Kidney tubule cell (primary cell): ENCODE results near the gene BSN.
A peak's percentile ranks its signal among the peaks of the same experiment; 100 is the strongest.
"Not testable (repeated sequence)": the region's sequence is repeated elsewhere in the genome, so short reads cannot be mapped to it uniquely, and the experiment has no call there.

Experiments
- DNase-seq: peaks from one replicate; pipeline ENCODE4 v3.0.0-alpha.2; 2018; ENCODE audit warnings: low spot score

Gene BSN

DNA sequence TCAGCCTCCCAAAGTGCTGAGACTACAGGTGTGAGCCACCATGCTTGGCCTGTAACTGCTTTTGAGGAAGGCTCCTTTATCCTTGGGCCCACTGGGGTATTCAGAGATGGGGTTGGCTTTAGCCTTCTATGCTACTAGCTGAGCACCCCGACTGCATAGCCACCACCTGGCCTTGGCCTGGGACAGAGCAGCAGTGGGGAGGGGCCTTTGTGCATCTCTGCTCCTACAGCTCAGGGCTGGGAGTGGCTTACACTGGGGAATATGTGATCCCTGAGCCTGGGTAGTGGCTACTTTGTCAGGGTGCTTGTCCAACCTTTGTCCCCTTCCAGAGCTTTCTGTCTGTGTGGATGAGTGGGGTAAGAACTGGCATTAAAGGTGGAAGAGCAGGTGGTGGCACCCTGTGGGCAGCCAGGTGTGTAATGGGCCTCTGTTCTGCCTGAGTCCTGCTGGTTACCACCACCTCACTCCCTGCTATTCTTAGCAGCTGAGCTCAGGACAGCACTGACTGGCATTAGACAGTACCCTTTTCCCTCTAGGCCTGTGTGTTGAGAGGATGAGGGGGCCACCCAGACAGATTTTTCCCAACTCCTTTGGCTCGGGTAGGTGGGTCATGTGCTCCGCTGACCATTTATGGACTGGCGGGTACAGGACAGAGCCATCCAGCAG lies 141.2 kb downstream of the BSN start:
- not testable (repeated sequence) for DNase-seq

DNA sequence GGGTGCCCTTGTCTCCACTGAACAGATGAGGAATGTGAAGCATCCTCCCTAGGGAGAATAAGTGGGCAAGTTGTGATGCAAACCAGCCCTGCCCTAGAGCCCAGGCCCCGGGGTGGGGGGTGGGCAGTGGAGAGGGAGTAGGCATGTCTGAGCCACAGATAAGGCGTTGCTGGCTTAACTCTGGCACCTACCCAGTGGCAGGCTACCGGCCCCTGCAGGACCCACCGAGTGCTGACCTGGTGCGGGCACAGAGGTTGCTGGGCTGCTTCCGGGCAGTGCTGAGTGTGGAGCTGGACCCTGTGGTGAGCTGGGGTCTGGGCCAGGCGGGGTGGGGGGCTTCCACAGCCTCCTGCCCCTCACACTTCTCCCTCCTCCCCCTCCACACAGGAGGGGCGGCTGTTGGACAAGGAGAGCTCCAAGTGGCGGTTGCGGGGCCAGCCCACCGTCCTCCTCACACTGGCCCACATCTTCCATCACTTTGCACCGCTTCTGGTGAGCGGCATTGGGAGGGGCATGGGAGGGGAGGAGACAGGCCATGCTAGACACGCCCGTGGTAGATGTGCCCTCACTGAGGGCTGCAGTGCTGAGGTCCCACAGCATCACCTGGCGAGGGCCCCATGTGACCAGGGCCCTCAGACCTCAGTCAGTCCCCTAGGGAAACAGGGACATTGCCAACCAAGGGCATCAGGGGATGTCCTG lies 145.2 kb downstream of the BSN start:
- no peak for DNase-seq

DNA sequence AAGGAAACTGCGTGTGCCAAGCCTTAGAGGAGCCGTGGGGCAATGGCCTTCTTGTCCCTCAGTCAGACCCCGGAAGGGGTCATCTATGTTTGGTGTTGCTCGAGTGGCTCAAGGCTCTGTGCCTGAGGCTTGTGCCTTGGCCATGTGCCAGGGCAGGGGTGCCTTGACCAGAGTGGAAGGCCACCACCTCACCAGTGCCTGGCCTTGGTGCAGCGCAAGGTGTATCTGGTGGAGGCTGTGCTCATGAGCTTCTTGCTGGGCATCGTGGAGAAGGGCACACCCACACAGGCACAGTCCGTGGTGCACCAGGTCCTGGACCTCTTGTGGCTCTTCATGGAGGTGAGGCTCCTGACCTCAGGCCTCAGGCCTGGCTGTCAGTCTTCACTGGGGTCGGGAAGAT lies 145.7 kb downstream of the BSN start:
- DNase-seq: no peak

DNA sequence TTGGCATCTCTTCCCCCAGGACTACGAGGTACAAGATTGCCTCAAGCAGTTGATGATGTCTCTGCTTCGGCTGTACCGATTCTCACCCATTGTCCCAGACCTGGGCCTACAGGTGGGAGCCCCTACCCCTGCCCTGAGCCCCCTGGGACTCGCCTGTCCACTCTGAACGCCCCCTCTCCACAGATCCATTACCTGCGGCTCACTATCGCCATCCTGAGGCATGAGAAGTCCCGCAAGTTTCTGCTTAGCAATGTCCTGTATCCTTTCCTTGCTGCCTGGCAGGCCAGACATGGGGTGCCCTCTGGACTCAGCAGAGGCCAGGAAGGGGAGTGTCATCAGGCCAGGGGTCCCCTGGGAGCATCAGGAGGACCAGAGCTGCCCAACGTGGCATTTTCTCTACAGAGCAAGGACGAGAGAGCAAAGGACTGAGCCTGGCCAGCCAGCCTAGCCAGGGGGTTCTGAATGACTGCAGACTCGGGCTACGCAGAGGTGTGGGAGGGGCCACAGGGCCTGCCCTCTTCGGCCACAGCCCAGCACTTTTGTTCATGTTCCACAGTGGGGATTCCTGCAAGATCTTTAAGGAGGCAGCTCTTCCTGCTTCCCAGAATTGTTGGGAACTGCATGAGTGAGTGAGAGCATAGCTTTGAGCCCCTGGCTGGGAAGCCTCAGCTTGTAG lies 146.3 kb downstream of the BSN start:
- no peak for DNase-seq

DNA sequence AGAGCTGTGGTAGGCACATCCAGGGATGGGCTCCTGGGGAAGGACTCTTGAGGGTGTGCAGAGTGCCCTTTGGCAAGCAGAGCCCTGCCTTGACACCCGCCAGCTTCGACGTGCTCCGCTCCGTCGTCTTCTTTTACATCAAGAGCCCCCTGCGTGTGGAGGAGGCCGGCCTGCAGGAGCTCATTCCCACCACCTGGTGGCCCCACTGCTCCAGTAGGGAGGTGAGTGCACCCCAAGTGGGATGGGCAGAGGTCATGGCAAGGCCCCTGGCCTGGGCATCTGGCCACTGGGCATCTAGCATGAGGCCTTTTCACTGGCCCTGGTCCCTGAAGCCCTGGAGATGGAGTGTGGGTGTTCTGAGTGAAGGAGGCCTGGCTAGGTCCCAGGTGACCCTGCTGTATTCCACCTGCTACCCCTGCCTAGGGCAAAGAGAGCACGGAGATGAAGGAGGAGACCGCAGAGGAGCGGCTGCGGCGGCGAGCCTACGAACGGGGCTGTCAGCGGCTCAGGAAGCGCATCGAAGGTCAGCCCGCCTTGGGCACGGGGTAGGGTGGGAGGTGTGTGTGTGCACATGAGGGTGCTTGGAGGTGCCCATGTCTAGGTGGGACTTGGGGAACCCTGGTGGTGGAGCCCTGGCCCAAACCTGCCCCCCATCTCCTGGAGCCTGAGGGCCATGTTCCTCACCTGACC lies 147.3 kb downstream of the BSN start:
- DNase-seq: no peak

DNA sequence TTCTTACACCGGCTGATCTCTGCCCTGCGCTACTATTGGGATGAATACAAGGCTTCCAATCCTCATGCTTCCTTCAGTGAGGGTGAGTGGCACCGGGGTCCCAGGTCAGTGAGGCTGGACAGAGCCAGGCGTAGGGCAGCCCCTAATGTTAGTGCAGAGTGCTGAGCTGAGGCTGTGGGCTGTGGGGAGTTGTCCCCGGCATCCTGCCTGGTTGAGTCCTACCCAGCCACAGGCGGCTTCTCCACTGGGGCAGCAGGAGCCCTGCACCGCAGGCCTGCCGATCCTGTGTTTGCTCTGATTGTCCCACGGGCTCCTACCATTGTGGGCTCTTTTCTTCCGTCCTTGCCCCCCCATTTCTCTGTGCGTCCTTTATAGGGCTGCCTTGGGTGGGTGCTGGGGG lies 148.4 kb downstream of the BSN start:
- no peak for DNase-seq

GRCh38 chr3:49703443-49703927 lies 149.2 kb downstream of the BSN start:
- peak; percentile 68 for DNase-seq

DNA sequence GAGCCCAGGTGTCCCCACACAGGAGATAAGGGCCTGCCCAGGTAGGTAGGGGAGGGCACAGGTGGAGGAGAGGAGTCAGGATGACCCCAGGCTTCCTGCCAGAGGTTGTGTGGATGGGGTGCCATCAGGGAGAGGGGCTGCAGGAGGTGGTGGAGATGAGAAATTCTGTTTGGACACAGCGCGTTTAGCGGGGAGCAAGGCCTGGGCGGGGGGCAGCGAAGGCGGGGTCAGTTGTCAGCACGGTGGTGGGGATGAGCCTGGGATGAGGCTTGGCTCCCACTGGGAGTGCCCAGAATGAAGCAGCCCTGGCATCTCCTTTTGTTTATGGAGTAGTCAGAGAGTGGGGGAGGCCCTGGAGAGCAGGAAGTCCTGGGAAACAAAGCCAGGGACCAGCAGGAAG lies 149.7 kb downstream of the BSN start:
- no peak for DNase-seq

DNA sequence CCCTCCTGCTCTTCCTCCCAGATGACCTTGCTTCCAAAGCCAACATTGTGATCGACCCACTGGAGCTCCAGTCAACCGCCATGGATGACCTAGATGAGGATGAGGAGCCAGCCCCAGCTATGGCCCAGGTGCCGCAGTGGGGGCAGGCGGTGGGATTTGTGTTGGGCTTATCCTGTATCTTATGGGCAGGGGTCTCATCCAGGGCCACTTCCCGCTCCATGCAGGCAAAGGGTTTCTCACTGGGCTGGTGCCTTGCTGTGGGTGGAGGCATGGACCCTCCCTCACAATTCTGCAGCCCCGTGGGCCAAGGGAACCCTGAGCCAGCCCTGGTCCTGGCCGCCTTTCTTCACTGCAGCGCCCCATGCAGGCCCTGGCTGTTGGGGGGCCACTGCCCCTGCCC lies 150.4 kb downstream of the BSN start:
- no peak for DNase-seq

- DNase-seq: no peak
Measured at GRCh38 chr3:49705390-49705960, 151.2 kb downstream of the BSN start.

DNA sequence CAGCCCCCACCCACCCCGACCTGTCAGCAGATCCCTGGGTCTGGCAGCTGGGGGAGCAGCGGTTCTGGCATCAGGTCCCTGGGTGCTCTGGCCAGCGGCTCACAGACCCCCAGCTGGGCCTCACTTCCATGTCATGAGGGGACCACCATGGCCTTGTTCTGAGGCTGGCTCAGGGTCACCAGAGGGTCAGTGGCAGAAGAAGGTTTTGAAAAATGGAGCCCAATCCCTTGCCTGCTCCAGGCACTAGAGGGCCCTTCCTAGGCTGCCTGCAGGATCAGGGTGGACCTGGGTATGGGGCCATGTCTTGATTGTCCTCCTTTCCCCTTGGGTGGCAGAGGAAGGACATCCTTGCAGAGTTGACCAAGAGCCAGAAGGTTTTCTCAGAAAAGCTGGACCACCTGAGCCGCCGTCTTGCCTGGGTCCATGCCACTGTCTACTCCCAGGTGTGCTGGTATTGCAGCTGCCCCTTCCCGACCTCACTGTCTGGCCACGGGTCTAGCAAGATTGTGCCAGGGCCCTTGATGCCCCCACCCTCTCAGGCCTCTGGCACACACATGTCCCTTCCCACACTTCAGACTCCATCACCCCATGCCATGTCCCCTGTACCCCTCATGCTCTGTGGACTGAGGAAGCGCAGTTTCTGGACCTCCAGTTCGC lies 152.3 kb downstream of the BSN start:
- DNase-seq: no peak

- DNase-seq: peak; percentile 20
Measured at GRCh38 chr3:49707113-49707480, 152.8 kb downstream of the BSN start.

GRCh38 chr3:49709852-49710251 lies 155.6 kb downstream of the BSN start:
- no peak for DNase-seq

GRCh38 chr3:49711489-49711888 lies 157.2 kb downstream of the BSN start:
- no peak for DNase-seq

DNA sequence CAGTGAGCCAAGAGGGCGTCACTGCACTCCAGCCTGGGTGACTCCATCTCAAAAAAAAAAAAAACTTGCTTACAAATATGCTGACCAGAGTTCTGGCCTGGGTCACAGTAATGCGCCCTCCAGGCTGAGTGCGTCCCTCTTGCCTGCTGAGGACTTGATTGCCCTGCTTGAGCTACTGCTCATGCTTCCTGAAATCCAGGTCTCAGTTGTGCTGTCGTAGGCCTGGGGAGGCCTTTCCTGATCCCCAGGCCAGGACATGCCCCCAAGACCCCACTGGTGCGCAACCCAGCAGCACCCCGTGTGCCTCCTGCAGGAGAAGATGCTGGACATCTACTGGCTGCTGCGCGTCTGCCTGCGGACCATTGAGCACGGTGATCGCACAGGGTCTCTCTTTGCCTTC lies 157.9 kb downstream of the BSN start:
- DNase-seq: no peak

GRCh38 chr3:49712631-49713317 lies 158.5 kb downstream of the BSN start:
- DNase-seq: no peak

DNA sequence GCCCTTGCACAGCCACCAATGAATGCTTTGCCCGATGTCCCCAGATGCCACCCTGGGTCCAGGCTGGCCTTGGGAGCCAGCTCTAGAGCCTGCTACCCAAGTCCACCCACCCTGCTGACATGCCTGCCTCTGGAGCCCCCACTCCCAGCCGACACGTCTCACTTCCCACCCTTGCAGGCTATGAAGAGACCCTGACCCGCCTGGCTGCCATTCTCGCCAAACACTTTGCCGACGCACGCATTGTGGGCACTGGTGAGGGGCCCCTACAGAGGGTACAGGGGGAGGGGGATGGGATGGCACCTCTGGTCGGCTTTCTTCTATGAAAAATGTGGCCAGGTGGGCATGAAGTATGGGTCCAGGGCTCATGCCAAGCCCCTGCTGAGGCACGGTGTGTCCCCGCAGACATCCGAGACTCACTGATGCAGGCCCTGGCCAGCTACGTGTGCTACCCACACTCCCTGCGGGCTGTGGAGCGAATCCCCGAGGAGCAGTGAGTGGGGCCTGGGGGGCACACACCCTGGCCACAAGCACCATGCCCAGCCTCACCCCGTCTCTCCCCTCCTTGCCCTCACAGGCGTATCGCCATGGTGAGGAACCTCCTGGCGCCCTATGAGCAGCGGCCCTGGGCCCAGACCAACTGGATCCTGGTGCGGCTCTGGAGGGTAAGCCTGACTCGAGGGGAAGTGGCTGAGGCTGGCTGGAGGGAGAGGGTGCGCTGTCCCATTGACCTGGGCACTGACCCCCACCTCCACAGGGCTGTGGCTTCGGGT lies 159.2 kb downstream of the BSN start:
- no peak for DNase-seq

- DNase-seq: no peak
Measured at GRCh38 chr3:49714728-49715550, 160.7 kb downstream of the BSN start.

DNA sequence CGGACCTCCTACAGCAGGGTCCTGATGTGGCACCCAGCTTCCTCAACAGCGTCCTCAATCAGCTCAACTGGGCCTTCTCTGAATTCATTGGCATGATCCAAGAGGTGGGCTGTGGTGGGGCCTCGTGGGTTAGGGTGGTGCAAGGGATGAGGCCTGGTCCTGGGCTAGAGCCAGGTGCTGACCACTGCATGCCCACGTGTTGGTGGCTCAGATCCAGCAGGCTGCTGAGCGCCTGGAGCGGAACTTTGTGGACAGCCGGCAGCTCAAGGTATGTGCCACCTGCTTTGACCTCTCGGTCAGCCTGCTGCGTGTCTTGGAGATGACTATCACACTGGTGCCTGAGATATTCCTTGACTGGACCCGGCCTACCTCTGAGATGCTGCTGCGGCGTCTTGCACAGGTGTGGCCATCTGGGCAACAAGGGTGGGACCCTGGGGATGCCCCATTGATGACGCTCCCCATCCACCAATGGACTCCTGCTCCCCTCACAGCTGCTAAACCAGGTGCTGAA lies 161.4 kb downstream of the BSN start:
- peak; percentile 19 for DNase-seq
